Activated T-helper 9 cell treated with anti-CD3 and anti-CD28 coated beads, Interleukin-2, amount 50 U/mL, for 16 hours (primary cell): Measurements from ENCODE around the gene AOC3.

Experiments
- DNase-seq: peaks from one replicate; pipeline ENCODE4 v3.0.0-alpha.2; 2020; ENCODE audit warnings: low read depth

The AOC3 gene

GRCh38 chr17:42850954-42851353 is at the start of gene AOC3:
Gene AOC3 (plus strand): TSS chr17:42851199. CDS start chr17:42851344, 145 bp downstream.
- no peak for DNase-seq

GRCh38 chr17:42803074-42803883 is 47.7 kb upstream of the AOC3 start:
- no peak for DNase-seq

- DNase-seq: no peak
Observed at GRCh38 chr17:42804918-42805367, 46.1 kb upstream of the AOC3 start.

- no peak for DNase-seq
Observed at GRCh38 chr17:42806249-42806648, 44.8 kb upstream of the AOC3 start.

GRCh38 chr17:42809250-42809649 is 41.7 kb upstream of the AOC3 start:
- DNase-seq: no peak

GRCh38 chr17:42814633-42815399 is 36.2 kb upstream of the AOC3 start:
- no peak for DNase-seq

GRCh38 chr17:42817866-42818265 is 33.1 kb upstream of the AOC3 start:
- DNase-seq: no peak

- DNase-seq: no peak
Observed at GRCh38 chr17:42818379-42818778, 32.6 kb upstream of the AOC3 start.

GRCh38 chr17:42819939-42820535 is 31.0 kb upstream of the AOC3 start:
- peak; percentile 51 for DNase-seq

- no peak for DNase-seq
Observed at GRCh38 chr17:42821176-42821575, 29.8 kb upstream of the AOC3 start.

GRCh38 chr17:42827472-42827871 is 23.5 kb upstream of the AOC3 start:
- DNase-seq: no peak

- DNase-seq: no peak
Observed at GRCh38 chr17:42830971-42831370, 20.0 kb upstream of the AOC3 start.

GRCh38 chr17:42832213-42832933 is 18.6 kb upstream of the AOC3 start:
- no peak for DNase-seq

GRCh38 chr17:42832934-42833766 is 17.8 kb upstream of the AOC3 start, which contains the start of gene PSME3:
Gene PSME3 (plus strand): TSS chr17:42833397. CDS start chr17:42833632, 235 bp downstream.
- DNase-seq: peak; percentile 83

GRCh38 chr17:42833767-42834422 is 17.1 kb upstream of the AOC3 start:
- no peak for DNase-seq

- no peak for DNase-seq
Observed at GRCh38 chr17:42835732-42836131, 15.3 kb upstream of the AOC3 start.

- no peak for DNase-seq
Observed at GRCh38 chr17:42841975-42842685, 8.9 kb upstream of the AOC3 start.

- no peak for DNase-seq
Observed at GRCh38 chr17:42843358-42843934, 7.6 kb upstream of the AOC3 start.

- no peak for DNase-seq
Observed at GRCh38 chr17:42844271-42844670, 6.7 kb upstream of the AOC3 start, which contains the start of gene AOC2. Gene AOC2 (plus strand): TSS chr17:42844580. CDS start chr17:42844627, 47 bp downstream.
